Upper lobe of left lung (tissue), 6 donors: ENCODE results near the gene CDK13. TPM values are rescaled to one million over a fixed set of nuclear protein-coding genes. Genes with fewer than 3 reads are reported as not detected.
A peak's percentile ranks its signal among the peaks of the same experiment; 100 is the strongest.
"Not testable (repeated sequence)": the region's sequence is repeated elsewhere in the genome, so short reads cannot be mapped to it uniquely, and the experiment has no call there.

Experiments
- ATAC-seq, 2 donors: fragments of 200-7000 bp; cut with Tn5 transposase; one replicate each; pipeline ENCODE4 v1.9.1; 2022; ENCODE audit warnings: mild to moderate bottlenecking in 2 of 2, moderate library complexity in 2 of 2; ENCODE audit not compliant: low FRiP score in 2 of 2
- DNase-seq, 2 donors: peaks; one replicate each; pipeline ENCODE4 v3.0.0-alpha.2; 2019 to 2020
- H3K27ac ChIP-seq, 4 donors: fragments of 200-600 bp; sonication (generic); one replicate each; pipeline ENCODE4 v1.5.1; 2016 to 2019
- H3K27me3 ChIP-seq, 4 donors: fragments of 200-600 bp; sonication (generic); one replicate each; pipeline ENCODE4 v1.5.1; 2017 to 2019
- H3K36me3 ChIP-seq, 4 donors: fragments of 200-600 bp; sonication (generic); one replicate each; pipeline ENCODE4 v1.5.1; 2016 to 2019
- H3K4me1 ChIP-seq, 4 donors: fragments of 200-600 bp; sonication (generic); one replicate each; pipeline ENCODE4 v1.5.1; 2018 to 2019
- H3K4me3 ChIP-seq, 4 donors: fragments of 200-600 bp; sonication (generic); one replicate each; pipeline ENCODE4 v1.5.1; 2017 to 2019; ENCODE audit warnings: mild to moderate bottlenecking in 2 of 4, moderate library complexity in 1 of 4
- H3K9me3 ChIP-seq, 4 donors: fragments of 200-600 bp; sonication (generic); one replicate each; pipeline ENCODE4 v1.5.1; 2018 to 2019
- CTCF ChIP-seq, 6 experiments: fragments of 450-650 bp in 4 of 6; fragments of 200-600 bp in 2 of 6; sonication (generic) in 2 of 6; IDR thresholded peaks; one replicate each; pipeline ENCODE4 v1.5.1; 2016 to 2019; ENCODE audit warnings: antibody characterized with exemption in 6 of 6
- EP300 ChIP-seq, 4 donors: sonication (generic); formaldehyde crosslinking; IDR thresholded peaks; one replicate each; pipeline ENCODE4 v1.5.1; 2017; ENCODE audit warnings: antibody characterized with exemption in 4 of 4, control low read depth in 2 of 4
- POLR2A ChIP-seq, 4 donors: fragments of 450-650 bp; IDR thresholded peaks; one replicate each; pipeline ENCODE4 v1.5.1; 2016 to 2017; ENCODE audit warnings: antibody characterized with exemption in 4 of 4, mild to moderate bottlenecking in 2 of 4
- POLR2AphosphoS5 ChIP-seq, 2 donors: sonication (generic); formaldehyde crosslinking; IDR thresholded peaks; one replicate each; pipeline ENCODE4 v1.5.1; 2017; ENCODE audit warnings: antibody characterized with exemption in 2 of 2
- WGBS, 2 donors: methylation state at CpG; one replicate each; pipeline ENCODE4 v1.1.5; 2017 to 2018; 5-methylcytosine and 5-hydroxymethylcytosine counted together
- total RNA-seq, 6 donors: library from RNA; depleted of rRNA in 4 of 6; stranded (reverse); fragments of >200 nt in 4 of 6; gene quantifications; one replicate each; pipeline versions ENCODE4 v1.1.0 to v1.2.1, GENCODE V29; 2016 to 2021
- donor health status: DM: no; HTN: no; CAD: no; lungs with moderate emphysema.
- donor health status: DM: no; HTN: yes; CAD: no; lungs with severe emphysema.

The CDK13 gene
- total RNA-seq, 6 donors from 2014 or later = 39.0 to 145 (median 77.3) TPM

DNA sequence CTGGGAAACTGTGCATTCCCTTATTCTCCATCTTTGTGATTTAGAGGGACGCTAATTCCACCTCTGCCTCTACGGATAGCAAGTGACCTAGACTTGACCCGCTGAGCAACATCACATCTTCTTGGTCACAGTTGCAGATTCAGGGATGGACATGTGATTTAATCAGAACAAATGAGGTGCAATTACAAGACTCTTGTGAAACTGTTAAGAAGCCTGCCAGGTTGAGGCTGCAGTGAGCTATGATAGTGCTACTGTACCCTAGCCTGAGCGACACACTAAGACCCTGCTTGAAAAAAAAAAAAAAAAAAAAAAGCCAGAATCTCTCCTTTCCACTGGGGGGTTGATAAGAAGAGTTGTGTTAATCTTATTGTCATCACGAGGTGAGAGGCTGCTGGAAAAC, 170.0 kb downstream of the CDK13 start:
- H3K36me3 ChIP-seq = no peaks in the 10 kb centered on the region
- H3K9me3 ChIP-seq = no peaks in the 10 kb centered on the region
- ATAC-seq (no peak), DNase-seq (no peak)
- TF ChIP-seq POLR2AphosphoS5 (IDR thresholded peaks at IDR 0.05) (no peak), EP300 (IDR thresholded peaks at IDR 0.05) (no peak), CTCF (IDR thresholded peaks at IDR 0.05) (no peak), POLR2A (IDR thresholded peaks at IDR 0.05) (no peak)
- WGBS, 2 donors = 83 to 88% methylated on average over 5 of the region's 5 CpGs
- no peak overlapping the region for H3K27ac ChIP-seq
- H3K4me3 ChIP-seq = no peak overlapping the region
- no peaks in the 10 kb centered on the region for H3K27me3 ChIP-seq
- H3K4me1 ChIP-seq = no peaks in the 10 kb centered on the region

DNA sequence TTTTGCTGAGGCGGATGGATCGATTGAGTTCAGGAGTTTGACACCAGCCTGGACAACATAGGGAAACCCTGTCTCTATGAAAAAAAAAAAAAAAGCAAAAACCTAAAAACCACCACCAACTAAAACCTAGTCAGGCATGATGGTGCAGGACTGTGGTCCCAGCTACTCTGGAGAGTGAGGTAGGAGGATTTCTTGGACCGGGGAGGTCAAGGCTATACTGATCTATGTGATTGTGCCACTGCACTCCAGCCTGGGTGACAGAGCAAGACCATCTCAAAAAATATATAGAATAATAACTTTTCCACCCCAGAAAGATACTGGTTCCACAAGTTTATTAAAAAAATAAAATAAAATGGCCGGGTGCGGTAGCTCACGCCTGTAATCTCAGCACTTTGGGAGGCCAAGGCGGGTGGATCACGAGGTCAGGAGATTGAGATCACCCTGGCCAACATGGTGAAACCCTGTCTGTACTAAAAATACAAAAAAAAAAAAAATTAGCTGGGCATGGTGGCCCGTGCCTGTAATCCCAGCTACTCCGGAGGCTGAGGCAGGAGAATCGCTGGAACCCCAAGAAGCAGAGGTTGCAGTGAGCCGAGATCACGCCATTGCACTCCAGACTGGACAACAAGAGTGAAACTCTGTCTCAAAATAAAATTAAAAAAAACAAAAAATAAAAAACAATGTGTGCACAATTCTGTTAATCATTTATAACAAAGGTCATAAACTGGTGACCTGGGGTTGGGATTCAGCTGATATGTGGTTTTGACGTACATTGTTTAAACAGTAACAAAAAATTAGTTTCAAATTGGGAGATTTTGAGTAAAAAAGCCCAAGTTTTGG, 172.3 kb downstream of the CDK13 start:
- H3K4me3 ChIP-seq, H3K36me3 ChIP-seq, H3K9me3 ChIP-seq, H3K4me1 ChIP-seq, H3K27me3 ChIP-seq, ATAC-seq, DNase-seq, H3K27ac ChIP-seq: not testable (repeated sequence)
- 94 to 95% methylated on average over 14 of the region's 14 CpGs for WGBS, 2 donors

GRCh38 chr7:40122940-40123254, 172.8 kb downstream of the CDK13 start:
- no peaks in the 10 kb centered on the region for H3K36me3 ChIP-seq
- no peaks in the 10 kb centered on the region for H3K27me3 ChIP-seq
- WGBS, 2 donors = 92 to 100% methylated on average over 2 of the region's 2 CpGs
- ATAC-seq (no peak), DNase-seq (no peak)
- no peak overlapping the region for H3K4me3 ChIP-seq
- H3K9me3 ChIP-seq = no peaks in the 10 kb centered on the region
- no peak overlapping the region for H3K27ac ChIP-seq
- H3K4me1 ChIP-seq = no peaks in the 10 kb centered on the region
- TF ChIP-seq CTCF (IDR thresholded peaks at IDR 0.05) (no peak), POLR2A (IDR thresholded peaks at IDR 0.05) (no peak), EP300 (IDR thresholded peaks at IDR 0.05) (no peak), POLR2AphosphoS5 (IDR thresholded peaks at IDR 0.05) (no peak)

GRCh38 chr7:40133561-40134427, 183.7 kb downstream of the CDK13 start:
- peak overlapping the region; percentile 87 to 93 (median 91) for H3K27ac ChIP-seq
- H3K36me3 ChIP-seq = no peaks in the 10 kb centered on the region
- peaks cover 20 to 34% (median 25%) of the 10 kb centered on the region in 4 donors for H3K4me1 ChIP-seq
- peak in 1 of 2 donors; percentile 91 for DNase-seq
- H3K9me3 ChIP-seq = no peaks in the 10 kb centered on the region
- no peaks in the 10 kb centered on the region for H3K27me3 ChIP-seq
- ATAC-seq = peak; percentile 79 to 84
- no peak for TF ChIP-seq CTCF (IDR thresholded peaks at IDR 0.05)
- TF ChIP-seq POLR2AphosphoS5 (IDR thresholded peaks at IDR 0.05) = no peak
- TF ChIP-seq POLR2A (IDR thresholded peaks at IDR 0.05) = no peak
- no peak for TF ChIP-seq EP300 (IDR thresholded peaks at IDR 0.05)
- peak overlapping the region; percentile 59 to 94 (median 77) for H3K4me3 ChIP-seq
- WGBS, 2 donors = 2% methylated on average over 17 to 27 of the region's 36 CpGs
